ENCODE measurements around the gene GNG8.

DNA sequence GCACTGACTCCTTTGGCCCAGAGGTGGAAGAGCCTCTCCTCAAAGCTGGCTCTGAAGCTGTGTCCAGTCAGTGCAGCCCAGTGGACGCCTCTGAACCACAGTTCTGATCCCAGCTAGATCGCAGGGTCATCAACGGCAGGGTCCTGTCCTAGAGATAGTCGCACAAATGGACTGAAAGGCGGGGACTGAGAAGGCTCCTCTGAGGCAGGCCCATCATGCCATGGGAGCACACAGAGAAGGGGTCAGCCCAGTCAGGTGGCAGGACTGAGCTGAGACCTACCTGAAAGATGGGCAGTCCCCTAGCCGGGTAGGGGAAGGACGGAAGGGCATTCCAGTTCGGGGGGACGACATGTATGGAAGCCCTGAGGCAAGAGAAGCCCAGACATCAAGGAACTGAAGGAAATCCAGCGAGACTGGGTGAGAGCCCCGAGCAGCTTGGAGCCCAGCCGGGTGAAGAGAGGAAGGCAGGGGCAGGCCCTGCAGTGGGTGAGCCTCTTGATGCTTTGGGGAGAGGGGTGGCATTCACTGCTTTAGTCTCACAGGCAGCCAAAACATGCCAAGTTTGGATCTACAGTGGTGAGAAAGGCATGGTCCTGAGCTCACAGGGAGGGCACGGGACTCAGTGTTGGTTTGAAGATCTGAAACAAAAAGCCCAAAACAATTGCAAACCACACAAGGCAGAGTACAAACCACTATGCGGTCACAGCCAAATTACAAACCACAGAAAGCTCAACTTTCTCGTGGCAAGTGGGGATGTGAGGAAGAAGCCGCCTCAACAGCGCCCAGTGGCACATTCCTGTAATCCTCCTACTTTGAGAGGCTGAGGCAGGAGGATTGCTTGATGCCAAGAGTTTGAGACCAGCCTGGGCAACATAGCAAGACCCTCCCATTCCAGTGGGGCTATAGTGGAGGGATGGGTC, 24.9 kb downstream of the GNG8 start:
- TF ChIP-seq, protein P1, sequence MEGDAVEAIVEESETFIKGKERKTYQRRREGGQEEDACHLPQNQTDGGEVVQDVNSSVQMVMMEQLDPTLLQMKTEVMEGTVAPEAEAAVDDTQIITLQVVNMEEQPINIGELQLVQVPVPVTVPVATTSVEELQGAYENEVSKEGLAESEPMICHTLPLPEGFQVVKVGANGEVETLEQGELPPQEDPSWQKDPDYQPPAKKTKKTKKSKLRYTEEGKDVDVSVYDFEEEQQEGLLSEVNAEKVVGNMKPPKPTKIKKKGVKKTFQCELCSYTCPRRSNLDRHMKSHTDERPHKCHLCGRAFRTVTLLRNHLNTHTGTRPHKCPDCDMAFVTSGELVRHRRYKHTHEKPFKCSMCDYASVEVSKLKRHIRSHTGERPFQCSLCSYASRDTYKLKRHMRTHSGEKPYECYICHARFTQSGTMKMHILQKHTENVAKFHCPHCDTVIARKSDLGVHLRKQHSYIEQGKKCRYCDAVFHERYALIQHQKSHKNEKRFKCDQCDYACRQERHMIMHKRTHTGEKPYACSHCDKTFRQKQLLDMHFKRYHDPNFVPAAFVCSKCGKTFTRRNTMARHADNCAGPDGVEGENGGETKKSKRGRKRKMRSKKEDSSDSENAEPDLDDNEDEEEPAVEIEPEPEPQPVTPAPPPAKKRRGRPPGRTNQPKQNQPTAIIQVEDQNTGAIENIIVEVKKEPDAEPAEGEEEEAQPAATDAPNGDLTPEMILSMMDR (IDR thresholded peaks at IDR 0.05 in 4 of 5, conservative IDR thresholded peaks at IDR 0.05 in 1 of 5), result no peak
- TF ChIP-seq POLR2A (IDR thresholded peaks at IDR 0.05), result no peak

All from gastrocnemius medialis (tissue), 4 donors.